Endodermal cell (in vitro differentiated cells): ENCODE measurements around the gene ATE1. TPM values are rescaled to one million over a fixed set of nuclear protein-coding genes. Genes with fewer than 3 reads are reported as not detected.

Source experiments
- DNase-seq: peaks from one replicate; pipeline ENCODE4 v3.0.0-alpha.2; 2017
- H3K27ac ChIP-seq: 2 replicates; pipeline ENCODE4 v1.5.1; 2013; ENCODE audit warnings: mild to moderate bottlenecking, low read depth, low read length, moderate library complexity
- H3K27me3 ChIP-seq: 2 replicates; pipeline ENCODE4 v1.6.1; 2013; ENCODE audit warnings: mild to moderate bottlenecking, low read length, moderate library complexity; ENCODE audit not compliant: insufficient read depth, control insufficient read depth, poor library complexity, severe bottlenecking
- H3K36me3 ChIP-seq: 2 replicates; pipeline ENCODE4 v1.7.0; 2013; ENCODE audit warnings: mild to moderate bottlenecking, low read length, moderate library complexity; ENCODE audit not compliant: control insufficient read depth, insufficient read depth
- H3K4me1 ChIP-seq: one replicate; pipeline ENCODE4 v1.7.0; 2013; ENCODE audit warnings: low read length; ENCODE audit not compliant: control insufficient read depth, insufficient read depth
- H3K4me3 ChIP-seq: 2 replicates; pipeline ENCODE4 v1.5.1; 2013; ENCODE audit warnings: mild to moderate bottlenecking, low read length, moderate library complexity
- H3K9ac ChIP-seq: 2 replicates; pipeline ENCODE4 v1.6.1; 2013; ENCODE audit warnings: mild to moderate bottlenecking, low read length, moderate library complexity; ENCODE audit not compliant: poor library complexity, severe bottlenecking; ENCODE audit errors: extremely low read depth
- H3K9me3 ChIP-seq: 2 replicates; pipeline ENCODE4 v1.6.1; 2013; ENCODE audit warnings: mild to moderate bottlenecking, low read length, moderate library complexity; ENCODE audit not compliant: control insufficient read depth
- H3K27ac Mint-ChIP-seq: 2 replicates; pipeline ENCODE4 v1.8.0; 2020; ENCODE audit warnings: mixed read lengths
- H3K27me3 Mint-ChIP-seq: 2 replicates; pipeline ENCODE4 v1.8.0; 2021; ENCODE audit warnings: mild to moderate bottlenecking, mixed read lengths; ENCODE audit not compliant: insufficient read depth
- H3K36me3 Mint-ChIP-seq: 2 replicates; pipeline ENCODE4 v1.8.0; 2020; ENCODE audit warnings: low read depth, mixed read lengths
- H3K4me1 Mint-ChIP-seq: 2 replicates; pipeline ENCODE4 v1.8.0; 2020; ENCODE audit warnings: mixed read lengths
- H3K4me3 Mint-ChIP-seq: 2 replicates; pipeline ENCODE4 v1.8.0; 2020; ENCODE audit warnings: mild to moderate bottlenecking, moderate library complexity, mixed read lengths
- H3K9me3 Mint-ChIP-seq: 2 replicates; pipeline ENCODE4 v1.8.0; 2020; ENCODE audit warnings: mild to moderate bottlenecking, mixed read lengths
- WGBS, 2 experiments: methylation state at CpG; one replicate each; pipeline versions ENCODE4 v1.1.5 to v1.1.7; 2013; ENCODE audit warnings: missing lambda C conversion rate in 2 of 2, mixed read lengths in 1 of 2; ENCODE audit not compliant: insufficient coverage in 1 of 2, insufficient read length in 1 of 2; 5-methylcytosine and 5-hydroxymethylcytosine counted together
- total RNA-seq, 2 donors: library from RNA; stranded (reverse); fragmentation: NEBNext Ultra II Directional in 1 of 2; extraction: Animal tissue kit (Norgen Biotek cat#: 25700) in 1 of 2; gene quantifications; 2 replicates in 1 of 2; 3 replicates in 1 of 2; pipeline ENCODE4 v1.2.1, GENCODE V29; 2021
- TF ChIP-seq, protein P1 (sequence below): fragments of 200-600 bp; sonication (generic); conservative IDR thresholded peaks from 2 replicates; pipeline ENCODE4 v1.5.0; 2021; ENCODE audit warnings: antibody characterized with exemption, mild to moderate bottlenecking

The ATE1 gene
- total RNA-seq, 2 donors from 2014 or later = 31.2 to 32.2 TPM

DNA sequence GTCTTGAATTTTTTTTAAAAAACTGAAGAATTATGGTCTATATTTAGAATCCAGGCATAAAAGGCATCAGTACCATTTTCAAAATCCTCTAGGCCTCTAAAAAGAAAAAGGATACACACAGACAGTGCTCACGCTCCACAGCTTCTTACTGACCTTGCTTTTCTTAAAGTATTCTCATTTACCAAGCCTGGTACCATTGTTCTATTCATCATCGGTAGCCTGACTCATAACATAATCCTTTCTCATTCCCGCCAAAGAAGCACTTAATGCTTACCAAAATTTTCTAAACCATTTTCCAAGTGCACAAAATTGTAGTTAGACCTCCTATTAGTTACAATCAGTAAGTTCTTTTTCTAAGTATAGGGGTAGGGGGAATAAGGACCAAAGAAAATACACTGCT lies 54.6 kb downstream of the ATE1 start:
- H3K27ac ChIP-seq = no peak overlapping the region
- peaks cover 9% of the 10 kb centered on the region for H3K9me3 ChIP-seq
- Mint-ChIP-seq H3K27ac (no peak overlapping the region), H3K4me3 (no peak overlapping the region), H3K4me1 (no peaks in the 10 kb centered on the region), H3K9me3 (no peaks in the 10 kb centered on the region), H3K27me3 (no peaks in the 10 kb centered on the region), H3K36me3 (peaks cover 32% of the 10 kb centered on the region)
- WGBS, 2 experiments = 94 to 100% methylated on average over 2 to 3 of the region's 3 CpGs
- H3K27me3 ChIP-seq = no peaks in the 10 kb centered on the region
- no peaks in the 10 kb centered on the region for H3K4me1 ChIP-seq
- no peak for DNase-seq
- TF ChIP-seq, protein P1, sequence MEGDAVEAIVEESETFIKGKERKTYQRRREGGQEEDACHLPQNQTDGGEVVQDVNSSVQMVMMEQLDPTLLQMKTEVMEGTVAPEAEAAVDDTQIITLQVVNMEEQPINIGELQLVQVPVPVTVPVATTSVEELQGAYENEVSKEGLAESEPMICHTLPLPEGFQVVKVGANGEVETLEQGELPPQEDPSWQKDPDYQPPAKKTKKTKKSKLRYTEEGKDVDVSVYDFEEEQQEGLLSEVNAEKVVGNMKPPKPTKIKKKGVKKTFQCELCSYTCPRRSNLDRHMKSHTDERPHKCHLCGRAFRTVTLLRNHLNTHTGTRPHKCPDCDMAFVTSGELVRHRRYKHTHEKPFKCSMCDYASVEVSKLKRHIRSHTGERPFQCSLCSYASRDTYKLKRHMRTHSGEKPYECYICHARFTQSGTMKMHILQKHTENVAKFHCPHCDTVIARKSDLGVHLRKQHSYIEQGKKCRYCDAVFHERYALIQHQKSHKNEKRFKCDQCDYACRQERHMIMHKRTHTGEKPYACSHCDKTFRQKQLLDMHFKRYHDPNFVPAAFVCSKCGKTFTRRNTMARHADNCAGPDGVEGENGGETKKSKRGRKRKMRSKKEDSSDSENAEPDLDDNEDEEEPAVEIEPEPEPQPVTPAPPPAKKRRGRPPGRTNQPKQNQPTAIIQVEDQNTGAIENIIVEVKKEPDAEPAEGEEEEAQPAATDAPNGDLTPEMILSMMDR = no peak
- no peak overlapping the region for H3K4me3 ChIP-seq
- peaks cover 34% of the 10 kb centered on the region for H3K36me3 ChIP-seq
- H3K9ac ChIP-seq = no peak overlapping the region

DNA sequence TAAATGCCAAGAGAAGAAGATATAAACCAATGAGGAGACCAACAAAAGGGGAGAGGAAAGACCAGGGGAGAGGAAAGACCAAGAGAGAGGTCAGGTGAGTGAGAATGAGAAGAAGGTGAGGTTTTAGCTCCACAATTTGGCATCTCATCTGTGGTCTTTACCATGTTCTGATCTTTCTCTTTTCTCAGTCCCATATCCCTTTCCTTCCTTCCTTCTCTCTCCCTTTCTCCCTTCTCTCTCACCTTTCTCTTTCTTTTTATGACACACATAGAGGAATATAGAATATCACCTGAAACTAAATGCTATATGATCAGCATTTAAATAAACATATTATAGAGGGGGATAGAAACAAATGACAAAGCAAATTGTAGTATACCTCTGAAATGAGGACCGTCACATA lies 57.4 kb downstream of the ATE1 start:
- no peak for DNase-seq
- Mint-ChIP-seq H3K27ac (no peak overlapping the region), H3K4me3 (no peak overlapping the region), H3K27me3 (no peaks in the 10 kb centered on the region), H3K36me3 (peaks cover 15% of the 10 kb centered on the region), H3K4me1 (peaks cover 1% of the 10 kb centered on the region), H3K9me3 (no peaks in the 10 kb centered on the region)
- 83 to 100% methylated on average over 1 of the region's 1 CpG for WGBS, 2 experiments
- Histone ChIP-seq H3K9ac (no peak overlapping the region), H3K9me3 (peaks cover 1% of the 10 kb centered on the region), H3K4me3 (no peak overlapping the region), H3K27me3 (no peaks in the 10 kb centered on the region), H3K4me1 (no peaks in the 10 kb centered on the region), H3K36me3 (peaks cover 34% of the 10 kb centered on the region), H3K27ac (no peak overlapping the region)
- TF ChIP-seq, protein P1 = no peak

DNA sequence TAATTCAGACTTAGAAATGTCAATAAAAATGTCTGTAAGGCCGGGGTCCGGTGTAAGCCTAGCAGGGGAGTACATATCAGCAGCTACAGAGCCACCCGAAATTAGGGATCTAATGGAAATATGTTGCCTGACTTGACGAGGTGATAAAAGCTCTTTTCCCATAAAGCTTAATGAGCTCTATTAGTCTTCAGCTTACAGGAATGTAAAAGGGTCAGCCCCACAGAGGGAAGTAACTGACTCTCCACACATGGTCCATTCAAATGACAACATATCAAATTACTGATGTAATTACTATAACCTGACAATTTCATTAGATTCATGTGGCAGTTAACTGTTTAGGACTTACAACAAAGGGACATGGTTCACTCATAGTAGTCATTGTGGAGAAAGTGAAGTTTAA lies 62.3 kb downstream of the ATE1 start:
- Mint-ChIP-seq H3K9me3 (peaks cover 9% of the 10 kb centered on the region), H3K27ac (no peak overlapping the region), H3K4me1 (peaks cover 1% of the 10 kb centered on the region), H3K27me3 (no peaks in the 10 kb centered on the region), H3K4me3 (no peak overlapping the region), H3K36me3 (peaks cover 41% of the 10 kb centered on the region)
- DNase-seq = no peak
- no peaks in the 10 kb centered on the region for H3K27me3 ChIP-seq
- 90 to 91% methylated on average over 4 of the region's 4 CpGs for WGBS, 2 experiments
- no peak overlapping the region for H3K4me3 ChIP-seq
- TF ChIP-seq, protein P1 = no peak
- H3K9ac ChIP-seq = no peak overlapping the region
- H3K36me3 ChIP-seq = peaks cover 44% of the 10 kb centered on the region
- H3K9me3 ChIP-seq = peaks cover 14% of the 10 kb centered on the region
- H3K27ac ChIP-seq = no peak overlapping the region
- H3K4me1 ChIP-seq = no peaks in the 10 kb centered on the region
